HCT116 (cell line): ENCODE data around the gene RAMP3.

Source experiments
- CBX3 ChIP-seq: IDR thresholded peaks from 2 replicates; pipeline ENCODE4 v1.6.1; 2012; ENCODE audit warnings: low read depth
- CTCF ChIP-seq, 3 experiments: fragments of 200-600 bp in 1 of 3; sonication (generic) in 1 of 3; IDR thresholded peaks in 2 of 3; conservative IDR thresholded peaks in 1 of 3; 2 replicates each; pipeline ENCODE4 v1.5.1; 2012 to 2017; ENCODE audit warnings: low read depth in 2 of 3, low read length in 2 of 3, antibody characterized with exemption in 1 of 3, borderline replicate concordance in 1 of 3, control low read depth in 1 of 3, mild to moderate bottlenecking in 1 of 3, mixed read lengths in 1 of 3, mixed run types in 1 of 3, moderate library complexity in 1 of 3; ENCODE audit not compliant: insufficient read depth in 1 of 3
- EZH2 ChIP-seq: fragments of 200-600 bp; sonication (generic); IDR thresholded peaks from 2 replicates; pipeline ENCODE4 v1.6.1; 2017; ENCODE audit warnings: antibody characterized with exemption, mixed run types
- JUND ChIP-seq: IDR thresholded peaks from 2 replicates; pipeline ENCODE4 v1.6.1; 2012
- POLR2AphosphoS5 ChIP-seq: IDR thresholded peaks from 2 replicates; pipeline ENCODE4 v1.6.1; 2011; ENCODE audit warnings: mild to moderate bottlenecking, low read depth, low read length, moderate library complexity

- TF ChIP-seq EZH2 (no peak), CBX3 (no peak), JUND (no peak), POLR2AphosphoS5 (no peak), CTCF (IDR thresholded peaks at IDR 0.05 in 2 of 3, conservative IDR thresholded peaks at IDR 0.05 in 1 of 3; ENCODE audit: borderline replicate concordance in 1 of 3, insufficient read depth in 1 of 3, low read depth in 2 of 3, low read length in 2 of 3) (no peak)
Measured at GRCh38 chr7:45140827-45141226, 16.8 kb upstream of the RAMP3 start.
